Mucosa of stomach (tissue), 1 donor: ENCODE data around the gene RNF225.
"Not testable (repeated sequence)": the region's sequence is repeated elsewhere in the genome, so short reads cannot be mapped to it uniquely, and the experiment has no call there.

ENCODE experiments used
- H3K27me3 ChIP-seq: one replicate; pipeline ENCODE4 v1.7.0; 2013; ENCODE audit warnings: mild to moderate bottlenecking, low read length; ENCODE audit not compliant: control insufficient read depth, insufficient read depth
- H3K36me3 ChIP-seq: one replicate; pipeline ENCODE4 v1.7.0; 2013; ENCODE audit warnings: low read length; ENCODE audit not compliant: control insufficient read depth, insufficient read depth
- H3K4me1 ChIP-seq: one replicate; pipeline ENCODE4 v1.7.0; 2013; ENCODE audit warnings: mild to moderate bottlenecking, low read length; ENCODE audit not compliant: control insufficient read depth, insufficient read depth
- H3K4me3 ChIP-seq: one replicate; pipeline ENCODE4 v1.7.0; 2013; ENCODE audit warnings: low read length
- H3K9ac ChIP-seq: one replicate; pipeline ENCODE4 v1.7.0; 2013; ENCODE audit warnings: mild to moderate bottlenecking, low read length, moderate library complexity
- H3K9me3 ChIP-seq: one replicate; pipeline ENCODE4 v1.7.0; 2013; ENCODE audit warnings: mild to moderate bottlenecking, low read length, moderate library complexity; ENCODE audit not compliant: control insufficient read depth
- donor health status: Pancreatic carcinoma.

The RNF225 gene

GRCh38 chr19:58398087-58398486 is 2.6 kb downstream of the RNF225 start:
- Histone ChIP-seq H3K9ac (no peak overlapping the region), H3K4me3 (no peak overlapping the region), H3K36me3 (peaks cover 3% of the 10 kb centered on the region), H3K4me1 (peaks cover 26% of the 10 kb centered on the region), H3K27me3 (peaks cover 25% of the 10 kb centered on the region), H3K9me3 (no peaks in the 10 kb centered on the region)

GRCh38 chr19:58398545-58398944 is 3.1 kb downstream of the RNF225 start:
- Histone ChIP-seq H3K36me3 (no peaks in the 10 kb centered on the region), H3K27me3 (peaks cover 25% of the 10 kb centered on the region), H3K9ac (no peak overlapping the region), H3K9me3 (no peaks in the 10 kb centered on the region), H3K4me3 (no peak overlapping the region), H3K4me1 (peaks cover 26% of the 10 kb centered on the region)

GRCh38 chr19:58399903-58400302 is 4.4 kb downstream of the RNF225 start:
- no peak overlapping the region for H3K4me3 ChIP-seq
- H3K9ac ChIP-seq: no peak overlapping the region
- peaks cover 25% of the 10 kb centered on the region for H3K27me3 ChIP-seq

GRCh38 chr19:58400316-58400915 is 5.0 kb downstream of the RNF225 start:
- H3K4me3 ChIP-seq: peak overlapping the region; percentile 67
- H3K9ac ChIP-seq: peak overlapping the region; percentile 57
- H3K36me3 ChIP-seq: no peaks in the 10 kb centered on the region
- no peaks in the 10 kb centered on the region for H3K9me3 ChIP-seq
- peaks cover 23% of the 10 kb centered on the region for H3K4me1 ChIP-seq
- H3K27me3 ChIP-seq: peaks cover 25% of the 10 kb centered on the region

More at GRCh38 chr19:58399903-58400302, 4.4 kb downstream of the RNF225 start:
- no peaks in the 10 kb centered on the region for H3K36me3 ChIP-seq
- no peaks in the 10 kb centered on the region for H3K9me3 ChIP-seq
- H3K4me1 ChIP-seq: peaks cover 26% of the 10 kb centered on the region

GRCh38 chr19:58400916-58401839 is 5.7 kb downstream of the RNF225 start:
- H3K9ac ChIP-seq: peak overlapping the region; percentile 64
- H3K27me3 ChIP-seq: peaks cover 18% of the 10 kb centered on the region
- no peaks in the 10 kb centered on the region for H3K9me3 ChIP-seq
- peaks cover 15% of the 10 kb centered on the region for H3K4me1 ChIP-seq
- peak overlapping the region; percentile 67 for H3K4me3 ChIP-seq
- H3K36me3 ChIP-seq: no peaks in the 10 kb centered on the region

- Histone ChIP-seq H3K4me1 (peaks cover 14% of the 10 kb centered on the region), H3K27me3 (peaks cover 13% of the 10 kb centered on the region), H3K9ac (peak overlapping the region; percentile 64), H3K36me3 (no peaks in the 10 kb centered on the region), H3K4me3 (no peak overlapping the region), H3K9me3 (no peaks in the 10 kb centered on the region)
These were observed 6.5 kb downstream of the RNF225 start for GRCh38 chr19:58401840-58402421.

GRCh38 chr19:58403920-58404478 is 8.5 kb downstream of the RNF225 start:
- H3K4me1 ChIP-seq: peaks cover 24% of the 10 kb centered on the region
- not testable (repeated sequence) for H3K9me3 ChIP-seq, H3K9ac ChIP-seq, H3K36me3 ChIP-seq, H3K27me3 ChIP-seq, H3K4me3 ChIP-seq

- H3K9me3 ChIP-seq: no peaks in the 10 kb centered on the region
- H3K4me1 ChIP-seq: peaks cover 24% of the 10 kb centered on the region
- H3K36me3 ChIP-seq: no peaks in the 10 kb centered on the region
- peak overlapping the region; percentile 76 for H3K9ac ChIP-seq
- H3K4me3 ChIP-seq: peak overlapping the region; percentile 74
- H3K27me3 ChIP-seq: no peaks in the 10 kb centered on the region
These were observed 11.6 kb downstream of the RNF225 start for GRCh38 chr19:58406818-58407657.

GRCh38 chr19:58407658-58408151 is 12.2 kb downstream of the RNF225 start:
- Histone ChIP-seq H3K9me3 (no peaks in the 10 kb centered on the region), H3K9ac (peak overlapping the region; percentile 76)

GRCh38 chr19:58408152-58409009 is 12.9 kb downstream of the RNF225 start, which contains the start of gene ZNF584:
Gene ZNF584, plus strand, starts transcription at chr19:58408649. Its CDS starts 499 bp downstream, at chr19:58409148.
- Histone ChIP-seq H3K4me3 (peak within 1 kb of the TSS; percentile 74), H3K36me3 (no peaks in the 10 kb centered on the region), H3K9ac (peak within 1 kb of the TSS; percentile 76), H3K9me3 (no peaks in the 10 kb centered on the region), H3K4me1 (peaks cover 22% of the 10 kb centered on the region), H3K27me3 (no peaks in the 10 kb centered on the region)

More at GRCh38 chr19:58407658-58408151, 12.2 kb downstream of the RNF225 start:
- Histone ChIP-seq H3K36me3 (no peaks in the 10 kb centered on the region), H3K4me1 (peaks cover 22% of the 10 kb centered on the region), H3K4me3 (peak overlapping the region; percentile 74), H3K27me3 (no peaks in the 10 kb centered on the region)
